Right lobe of liver (tissue), 6 donors: ENCODE results near the gene TRIM34. TPM values are rescaled to one million over a fixed set of nuclear protein-coding genes. Genes with fewer than 3 reads are reported as not detected.
A peak's percentile ranks its signal among the peaks of the same experiment; 100 is the strongest.

Source experiments
- ATAC-seq, 4 donors: fragments of 200-7000 bp; cut with Tn5 transposase; one replicate each; pipeline ENCODE4 v1.9.1; 2020; ENCODE audit warnings: mild to moderate bottlenecking in 4 of 4, moderate library complexity in 4 of 4
- DNase-seq, 3 donors: peaks; one replicate each; pipeline ENCODE4 v3.0.0-alpha.2; 2020
- H3K27ac ChIP-seq, 3 donors: fragments of 200-600 bp; one replicate each; pipeline ENCODE4 v1.8.0; 2022
- H3K27me3 ChIP-seq, 2 donors: fragments of 200-600 bp; one replicate each; pipeline ENCODE4 v1.8.0; 2022
- H3K36me3 ChIP-seq, 4 donors: fragments of 200-600 bp; sonication (generic) in 1 of 4; one replicate each; pipeline versions ENCODE4 v1.5.1 to v1.8.0; 2017 to 2022; ENCODE audit warnings: control low read depth in 1 of 4
- H3K4me1 ChIP-seq, 4 donors: fragments of 200-600 bp; sonication (generic) in 1 of 4; one replicate each; pipeline versions ENCODE4 v1.5.1 to v1.8.0; 2017 to 2022; ENCODE audit warnings: control low read depth in 1 of 4
- H3K4me3 ChIP-seq, 3 donors: fragments of 200-600 bp; one replicate each; pipeline ENCODE4 v1.8.0; 2022
- H3K9me3 ChIP-seq, 4 donors: fragments of 200-600 bp; sonication (generic) in 1 of 4; one replicate each; pipeline versions ENCODE4 v1.5.1 to v1.8.0; 2017 to 2022; ENCODE audit warnings: control low read depth in 1 of 4
- CTCF ChIP-seq, 4 donors: fragments of 200-600 bp in 3 of 4; fragments of 450-650 bp in 1 of 4; IDR thresholded peaks; one replicate each; pipeline versions ENCODE4 v1.5.1 to v1.8.0; 2016 to 2022; ENCODE audit warnings: antibody characterized with exemption in 4 of 4, mild to moderate bottlenecking in 2 of 4
- POLR2A ChIP-seq: fragments of 450-650 bp; IDR thresholded peaks from one replicate; pipeline ENCODE4 v1.6.1; 2017; ENCODE audit warnings: antibody characterized with exemption, mild to moderate bottlenecking
- WGBS: methylation state at CpG from one replicate; pipeline ENCODE4 v1.1.6; 2018; ENCODE audit warnings: low coverage, low lambda C conversion rate; ENCODE audit not compliant: insufficient coverage; ENCODE audit errors: missing lambda C conversion rate; 5-methylcytosine and 5-hydroxymethylcytosine counted together
- intact Hi-C, 2 donors: fragments of 100-400 bp; cut with DNase I; formaldehyde crosslinking; loops; one replicate each; pipeline versions ENCODE4 v1.11.2 to v1.14.1; 2022
- total RNA-seq, 6 experiments: library from RNA; depleted of rRNA in 2 of 6; stranded (reverse); fragments of >200 nt in 2 of 6; fragmentation: NEBNext Ultra II Directional in 3 of 6; extraction: Animal tissue kit (Norgen Biotek cat#: 25700) in 3 of 6; gene quantifications; one replicate each; pipeline versions ENCODE4 v1.1.0 to v1.2.4, GENCODE V29; 2016 to 2023
- donor health status: DM: no; HTN: yes; CAD: no.
- donor health status: DM: no; HTN: no; CAD: no.
- donor health status: DM: no; HTN: no; CAD: no.
- donor health status: DM: no; HTN: yes; CAD: no.
- donor health status: DM: no; HTN: yes; CAD: no.

The TRIM34 gene
- total RNA-seq, 6 experiments from 2014 or later, result 0.93 to 3.3 (median 2.3) TPM

- intact Hi-C loops, result no loop called here
- TF ChIP-seq POLR2A (no peak), CTCF (IDR thresholded peaks at IDR 0.05) (no peak)
- Histone ChIP-seq H3K9me3 (no peaks in the 10 kb centered on the region), H3K27ac (peak overlapping the region; percentile 86 to 93 (median 91)), H3K4me3 (peak overlapping the region; percentile 38 to 63 (median 53)), H3K4me1 (peaks cover 0 to 10% (median 0%) of the 10 kb centered on the region in 4 donors), H3K27me3 (no peaks in the 10 kb centered on the region), H3K36me3 (peaks cover 0 to 10% (median 1%) of the 10 kb centered on the region in 4 donors)
- DNase-seq, result no peak
- 32% methylated on average over 4 of the region's 8 CpGs for WGBS
- peak; percentile 9 to 16 (median 14) for ATAC-seq
Measured at GRCh38 chr11:5684036-5684645, 59.3 kb downstream of the TRIM34 start.

- ATAC-seq (peak; percentile 95 to 98 (median 96)), DNase-seq (peak; percentile 85 to 90 (median 87))
- Histone ChIP-seq H3K4me3 (peak within 1 kb of the TSS; percentile 38 to 63 (median 53)), H3K27me3 (no peaks in the 10 kb centered on the region), H3K4me1 (peaks cover 0 to 10% (median 0%) of the 10 kb centered on the region in 4 donors), H3K9me3 (no peaks in the 10 kb centered on the region), H3K36me3 (peaks cover 0 to 4% (median 0%) of the 10 kb centered on the region in 4 donors), H3K27ac (peak within 1 kb of the TSS; percentile 86 to 93 (median 91))
- peak; percentile 57 to 65 (median 60) for TF ChIP-seq CTCF (IDR thresholded peaks at IDR 0.05)
- peak; percentile 75 for TF ChIP-seq POLR2A
- under 1% methylated on average over 13 of the region's 13 CpGs for WGBS
- intact Hi-C loops, result no loop called here
Measured at GRCh38 chr11:5684646-5685362, 60.0 kb downstream of the TRIM34 start, which contains the start of gene TRIM5. TSS of gene TRIM5 (minus strand) at chr11:5685074. CDS start at chr11:5680177, 4,897 bp downstream.

GRCh38 chr11:5686426-5686825 lies 61.6 kb downstream of the TRIM34 start:
- ATAC-seq, result no peak
- TF ChIP-seq CTCF (IDR thresholded peaks at IDR 0.05) (no peak), POLR2A (no peak)
- intact Hi-C loops, result no loop called here
- no peak for DNase-seq
- no peak overlapping the region for H3K27ac ChIP-seq
- no peaks in the 10 kb centered on the region for H3K27me3 ChIP-seq
- no peaks in the 10 kb centered on the region for H3K36me3 ChIP-seq
- 94% methylated on average over 4 of the region's 4 CpGs for WGBS
- H3K9me3 ChIP-seq, result no peaks in the 10 kb centered on the region
- no peak overlapping the region for H3K4me3 ChIP-seq
- H3K4me1 ChIP-seq, result peaks cover 0 to 5% (median 0%) of the 10 kb centered on the region in 4 donors

GRCh38 chr11:5688482-5688881 lies 63.7 kb downstream of the TRIM34 start:
- intact Hi-C loops, result no loop called here
- H3K4me1 ChIP-seq, result peaks cover 0 to 5% (median 0%) of the 10 kb centered on the region in 4 donors
- peak overlapping the region in 1 of 3 donors; percentile 79 for H3K27ac ChIP-seq
- TF ChIP-seq POLR2A, result no peak
- TF ChIP-seq CTCF (IDR thresholded peaks at IDR 0.05), result no peak
- H3K9me3 ChIP-seq, result no peaks in the 10 kb centered on the region
- no peak for DNase-seq
- no peaks in the 10 kb centered on the region for H3K27me3 ChIP-seq
- no peak overlapping the region for H3K4me3 ChIP-seq
- ATAC-seq, result no peak
- no peaks in the 10 kb centered on the region for H3K36me3 ChIP-seq
- 100% methylated on average over 1 of the region's 1 CpG for WGBS
